ENCODE data around the gene LARGE1.

DNA sequence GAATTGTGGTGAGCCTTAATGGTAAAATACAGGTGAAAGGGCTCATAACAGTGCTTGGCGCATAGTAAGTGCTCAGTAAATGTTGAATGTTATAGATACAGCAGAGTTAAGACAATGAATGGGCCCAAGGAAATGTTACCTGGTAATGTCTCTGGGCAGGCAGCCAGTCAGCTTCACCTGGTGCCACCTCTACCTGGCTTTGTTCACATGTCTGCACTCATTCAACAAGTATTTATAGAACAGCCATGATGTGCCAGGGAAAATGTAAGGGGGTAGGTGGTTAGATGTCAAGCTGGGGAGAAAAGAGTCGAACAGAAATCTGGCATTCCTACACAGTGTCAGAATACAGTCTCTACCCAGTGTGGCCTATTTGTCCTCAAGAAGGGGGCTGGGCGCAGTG, 623.3 kb downstream of the LARGE1 start:
- TF ChIP-seq CTCF (conservative IDR thresholded peaks at IDR 0.05; ENCODE audit: low read length) (no peak), EZH2phosphoT487 (IDR thresholded peaks at IDR 0.05; ENCODE audit: borderline replicate concordance) (no peak)
